Mesenchymal stem cell (in vitro differentiated cells and primary cell): Measurements from ENCODE around the gene ZNF256.

Experiments used
- DNase-seq: peaks from one replicate; pipeline ENCODE4 v3.0.0-alpha.2; 2013
- H2AFZ ChIP-seq: one replicate; pipeline ENCODE4 v1.6.1; 2013; ENCODE audit warnings: low read depth, mild to moderate bottlenecking, control low read depth, inconsistent platforms, low read length, moderate library complexity
- H2AK5ac ChIP-seq: 2 replicates; pipeline ENCODE4 v1.6.1; 2013; ENCODE audit warnings: low read length, moderate library complexity, mild to moderate bottlenecking, inconsistent platforms; ENCODE audit not compliant: severe bottlenecking
- H2BK120ac ChIP-seq: one replicate; pipeline ENCODE4 v1.6.1; 2013; ENCODE audit warnings: low read depth, mild to moderate bottlenecking, inconsistent platforms, low read length, moderate library complexity
- H2BK12ac ChIP-seq, 2 experiments: one replicate each; pipeline ENCODE4 v1.6.1; 2013; ENCODE audit warnings: inconsistent platforms in 2 of 2, low read length in 2 of 2, mild to moderate bottlenecking in 2 of 2, moderate library complexity in 2 of 2, control low read depth in 1 of 2
- H2BK15ac ChIP-seq: one replicate; pipeline ENCODE4 v1.6.1; 2013; ENCODE audit warnings: mild to moderate bottlenecking, low read depth, inconsistent platforms; ENCODE audit not compliant: poor library complexity, severe bottlenecking
- H2BK5ac ChIP-seq: 2 replicates; pipeline ENCODE4 v1.6.1; 2013; ENCODE audit warnings: low read depth, mild to moderate bottlenecking, low read length, control low read depth, inconsistent platforms; ENCODE audit not compliant: poor library complexity, severe bottlenecking
- H3K14ac ChIP-seq, 2 experiments: one replicate each; pipeline ENCODE4 v1.6.1; 2013; ENCODE audit warnings: inconsistent platforms in 2 of 2, low read length in 2 of 2, control low read depth in 1 of 2, mild to moderate bottlenecking in 1 of 2, moderate library complexity in 1 of 2
- H3K18ac ChIP-seq, 2 experiments: one replicate each; pipeline ENCODE4 v1.6.1; 2013; ENCODE audit warnings: inconsistent platforms in 2 of 2, low read length in 2 of 2, control low read depth in 1 of 2, low read depth in 1 of 2, mild to moderate bottlenecking in 1 of 2
- H3K23ac ChIP-seq, 2 experiments: one replicate each; pipeline ENCODE4 v1.6.1; 2013; ENCODE audit warnings: inconsistent platforms in 2 of 2, low read length in 2 of 2, mild to moderate bottlenecking in 2 of 2, moderate library complexity in 2 of 2, control low read depth in 1 of 2
- H3K27ac ChIP-seq: 2 replicates; pipeline ENCODE4 v1.5.1; 2013; ENCODE audit warnings: mild to moderate bottlenecking, moderate library complexity, low read length, control low read depth, inconsistent platforms; ENCODE audit not compliant: poor library complexity, severe bottlenecking
- H3K27me3 ChIP-seq, 2 experiments: 2 replicates each; pipeline versions ENCODE4 v1.6.1 to v1.7.0; 2013; ENCODE audit warnings: low read length in 2 of 2, mild to moderate bottlenecking in 2 of 2, moderate library complexity in 2 of 2, control low read depth in 1 of 2, inconsistent platforms in 1 of 2; ENCODE audit not compliant: control insufficient read depth in 1 of 2, insufficient read depth in 1 of 2
- H3K36me3 ChIP-seq, 2 experiments: 2 replicates each; pipeline versions ENCODE4 v1.6.1 to v1.7.0; 2013; ENCODE audit warnings: low read length in 2 of 2, control low read depth in 1 of 2, inconsistent platforms in 1 of 2, low read depth in 1 of 2, mild to moderate bottlenecking in 1 of 2; ENCODE audit not compliant: insufficient read depth in 2 of 2, control insufficient read depth in 1 of 2
- H3K4ac ChIP-seq, 2 experiments: one replicate each; pipeline ENCODE4 v1.6.1; 2013; ENCODE audit warnings: inconsistent platforms in 2 of 2, low read length in 2 of 2, mild to moderate bottlenecking in 2 of 2, moderate library complexity in 2 of 2, control low read depth in 1 of 2, low read depth in 1 of 2
- H3K4me1 ChIP-seq: 2 replicates; pipeline ENCODE4 v1.6.1; 2013; ENCODE audit warnings: low read depth, low read length, control low read depth; ENCODE audit not compliant: control insufficient read depth, insufficient read depth
- H3K4me2 ChIP-seq: 2 replicates; pipeline ENCODE4 v1.6.1; 2013; ENCODE audit warnings: low read length, mild to moderate bottlenecking, inconsistent platforms; ENCODE audit not compliant: poor library complexity, severe bottlenecking
- H3K4me3 ChIP-seq, 2 experiments: 2 replicates each; pipeline versions ENCODE4 v1.5.1 to v1.7.0; 2013; ENCODE audit warnings: low read length in 2 of 2, mild to moderate bottlenecking in 2 of 2, control low read depth in 1 of 2, low read depth in 1 of 2; ENCODE audit not compliant: insufficient read depth in 1 of 2
- H3K79me1 ChIP-seq: replicated peaks from 2 replicates; pipeline ENCODE4 v1.6.1; 2013; ENCODE audit warnings: mild to moderate bottlenecking, control low read depth, low read length, inconsistent platforms; ENCODE audit not compliant: poor library complexity, severe bottlenecking
- H3K9ac ChIP-seq: 2 replicates; pipeline ENCODE4 v1.7.0; 2013; ENCODE audit warnings: mild to moderate bottlenecking, low read length, moderate library complexity
- H3K9me3 ChIP-seq: 2 replicates; pipeline ENCODE4 v1.7.0; 2013; ENCODE audit warnings: mild to moderate bottlenecking, low read length; ENCODE audit not compliant: control insufficient read depth
- H4K8ac ChIP-seq: one replicate; pipeline ENCODE4 v1.6.1; 2013; ENCODE audit warnings: inconsistent platforms, mild to moderate bottlenecking, low read length, moderate library complexity
- H4K91ac ChIP-seq: one replicate; pipeline ENCODE4 v1.6.1; 2013; ENCODE audit warnings: mild to moderate bottlenecking, low read length, inconsistent platforms
- WGBS: methylation state at CpG from one replicate; pipeline ENCODE4 v1.1.7; 2013; ENCODE audit warnings: mixed read lengths; 5-methylcytosine and 5-hydroxymethylcytosine counted together

Gene ZNF256

DNA sequence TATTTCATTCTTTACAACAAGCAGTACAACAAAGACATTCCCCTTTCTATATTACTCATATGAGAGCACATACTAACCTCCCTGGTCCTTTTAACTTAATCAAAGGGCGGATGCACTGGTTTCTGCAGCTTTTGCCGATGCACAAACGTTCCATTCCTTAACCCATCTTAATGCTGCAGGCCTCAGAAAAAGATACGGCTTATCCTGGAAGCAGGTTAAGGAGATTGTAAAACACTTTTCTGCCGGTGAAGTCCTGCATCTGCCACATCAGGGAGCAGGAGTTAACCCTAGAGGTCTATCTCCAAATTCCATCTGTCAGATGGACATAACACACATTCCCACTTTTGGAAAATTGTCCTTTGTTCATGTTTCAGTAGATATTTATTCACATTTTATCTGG lies 47.2 kb downstream of the ZNF256 start:
- peaks cover 23% of the 10 kb centered on the region for H3K79me1 ChIP-seq
- no peak overlapping the region for H4K8ac ChIP-seq
- no peak overlapping the region for H2BK5ac ChIP-seq
- peaks cover 2 to 11% of the 10 kb centered on the region in 2 experiments for H3K36me3 ChIP-seq
- no peak overlapping the region for H3K14ac ChIP-seq
- WGBS, result 96% methylated on average over 5 of the region's 5 CpGs
- no peak overlapping the region for H2BK12ac ChIP-seq
- no peak overlapping the region for H3K9ac ChIP-seq
- no peak overlapping the region for H3K27ac ChIP-seq
- no peaks in the 10 kb centered on the region for H3K27me3 ChIP-seq
- no peak overlapping the region for H4K91ac ChIP-seq
- no peak overlapping the region for H3K4me3 ChIP-seq
- H3K4ac ChIP-seq, result no peak overlapping the region
- no peak overlapping the region for H2AK5ac ChIP-seq
- DNase-seq, result no peak
- no peak overlapping the region for H2AFZ ChIP-seq
- no peak overlapping the region for H2BK15ac ChIP-seq
- H3K4me2 ChIP-seq, result no peak overlapping the region
- H2BK120ac ChIP-seq, result no peak overlapping the region
- H3K23ac ChIP-seq, result no peak overlapping the region
- H3K4me1 ChIP-seq, result no peaks in the 10 kb centered on the region
- peaks cover 7% of the 10 kb centered on the region for H3K9me3 ChIP-seq
- H3K18ac ChIP-seq, result no peak overlapping the region
